ENCODE measurements around the gene NOL4L. TPM values are rescaled to one million over a fixed set of nuclear protein-coding genes. Genes with fewer than 3 reads are reported as not detected.

NOL4L gene
- total and polyA plus RNA-seq, 2 donors (not counting 3 experiments of a cell fraction or from before 2014, with no cell fraction given): 55.2 to 79.6 TPM

- POLR2A ChIA-PET: no interaction called here
- H3K4me3 ChIP-seq (replicated peaks in 1 of 3; ENCODE audit: insufficient read depth in 1 of 3, low read depth in 1 of 3, low read length in 3 of 3): no peak overlapping the region
- CTCF ChIA-PET: no interaction called here
- H3K4me2 ChIP-seq (ENCODE audit: insufficient read depth, low read length): no peak overlapping the region
- H3K79me2 ChIP-seq (ENCODE audit: control insufficient read depth, insufficient read depth, low read length): peaks cover 3% of the 10 kb centered on the region
- no peak overlapping the region for H2AFZ ChIP-seq (ENCODE audit: low read depth, low read length)
- dilution Hi-C loops (cut with MboI; ENCODE audit: extremely low pct_ligation_motif_present, low sequenced_read_pairs) (no loop called here), intact Hi-C loops (cut with micrococcal nuclease) (loop anchor here (5.0 to 10.0 kb wide), 2 partner anchors 108 to 276 kb away; no protein-coding TSS in a partner anchor)
- no peak for DNase-seq (ENCODE audit: low read depth, low spot score)
- TF ChIP-seq MYC (IDR thresholded peaks at IDR 0.05; ENCODE audit: low read depth, low read length) (no peak), POLR2AphosphoS5 (IDR thresholded peaks at IDR 0.05; ENCODE audit: insufficient read depth, low read depth, low read length) (peak; percentile 17), GATA2 (IDR thresholded peaks at IDR 0.05; ENCODE audit: insufficient read depth, insufficient read length, low read depth, low read length) (no peak), FOS (IDR thresholded peaks at IDR 0.05; ENCODE audit: borderline replicate concordance, insufficient read depth, low read length) (no peak), POLR2A (IDR thresholded peaks at IDR 0.05; ENCODE audit: low read depth, low read length) (no peak)
- peaks cover 19 to 45% of the 10 kb centered on the region in 2 experiments for H3K36me3 ChIP-seq (ENCODE audit: control insufficient read depth in 2 of 2, extremely low read depth in 1 of 2, insufficient read depth in 2 of 2, low read length in 2 of 2)
- peaks cover 3% of the 10 kb centered on the region for H3K4me1 ChIP-seq (ENCODE audit: control insufficient read depth, extremely low read depth, insufficient read depth, low read length)
- no peak overlapping the region for H3K27ac ChIP-seq (ENCODE audit: insufficient read depth, low read depth, low read length)
- FAIRE-seq: no peak
- no peaks in the 10 kb centered on the region for H3K9me1 ChIP-seq (replicated peaks; ENCODE audit: control insufficient read depth, extremely low read depth, insufficient read depth, low read length)
- no peaks in the 10 kb centered on the region for H4K20me1 ChIP-seq (replicated peaks; ENCODE audit: control insufficient read depth, extremely low read depth, insufficient read depth, low read length)
- BruUV-seq (replicated peaks): no TSS peak
- H3K9ac ChIP-seq (replicated peaks; ENCODE audit: extremely low read depth, insufficient read depth, low read length): no peak overlapping the region
- H3K27me3 ChIP-seq (ENCODE audit: control insufficient read depth in 2 of 2, insufficient read depth in 2 of 2, low read length in 2 of 2): no peaks in the 10 kb centered on the region
- no peaks in the 10 kb centered on the region for H3K9me3 ChIP-seq (replicated peaks; ENCODE audit: control insufficient read depth, insufficient read depth, low read length)
These were observed 144.4 kb downstream of the NOL4L start for GRCh38 chr20:32440758-32441078.

GRCh38 chr20:32440069-32440757 lies 144.9 kb downstream of the NOL4L start:
- no TSS peak for BruUV-seq (replicated peaks)
- H4K20me1 ChIP-seq (replicated peaks; ENCODE audit: control insufficient read depth, extremely low read depth, insufficient read depth, low read length): no peaks in the 10 kb centered on the region
- intact Hi-C loops (cut with micrococcal nuclease) (loop anchor here (5.0 to 10.0 kb wide), 2 partner anchors 108 to 275 kb away; no protein-coding TSS in a partner anchor), dilution Hi-C loops (cut with MboI; ENCODE audit: extremely low pct_ligation_motif_present, low sequenced_read_pairs) (no loop called here)
- H3K4me1 ChIP-seq (ENCODE audit: control insufficient read depth, extremely low read depth, insufficient read depth, low read length): peaks cover 3% of the 10 kb centered on the region
- H3K36me3 ChIP-seq (ENCODE audit: control insufficient read depth in 2 of 2, extremely low read depth in 1 of 2, insufficient read depth in 2 of 2, low read length in 2 of 2): peaks cover 23 to 48% of the 10 kb centered on the region in 2 experiments
- peaks cover 6% of the 10 kb centered on the region for H3K79me2 ChIP-seq (ENCODE audit: control insufficient read depth, insufficient read depth, low read length)
- no peak overlapping the region for H3K4me3 ChIP-seq (replicated peaks in 1 of 3; ENCODE audit: insufficient read depth in 1 of 3, low read depth in 1 of 3, low read length in 3 of 3)
- no peaks in the 10 kb centered on the region for H3K9me3 ChIP-seq (replicated peaks; ENCODE audit: control insufficient read depth, insufficient read depth, low read length)
- no peak overlapping the region for H2AFZ ChIP-seq (ENCODE audit: low read depth, low read length)
- CTCF ChIA-PET: interaction anchor here (0.8 to 1.3 kb wide), 3 partner anchors 9 to 45 kb away, joined by 3 read pairs; no protein-coding TSS in a partner anchor
- POLR2A ChIA-PET: no interaction called here
- no peak overlapping the region for H3K9ac ChIP-seq (replicated peaks; ENCODE audit: extremely low read depth, insufficient read depth, low read length)
- DNase-seq (ENCODE audit: low read depth, low spot score) (no peak), FAIRE-seq (no peak)
- H3K27ac ChIP-seq (ENCODE audit: insufficient read depth, low read depth, low read length): no peak overlapping the region
- no peak overlapping the region for H3K4me2 ChIP-seq (ENCODE audit: insufficient read depth, low read length)
- TF ChIP-seq POLR2AphosphoS5 (IDR thresholded peaks at IDR 0.05; ENCODE audit: insufficient read depth, low read depth, low read length): peak; percentile 5
- no peak for TF ChIP-seq MYC (IDR thresholded peaks at IDR 0.05; ENCODE audit: low read depth, low read length)
- TF ChIP-seq FOS (IDR thresholded peaks at IDR 0.05; ENCODE audit: borderline replicate concordance, insufficient read depth, low read length): no peak
- no peaks in the 10 kb centered on the region for H3K27me3 ChIP-seq (ENCODE audit: control insufficient read depth in 2 of 2, insufficient read depth in 2 of 2, low read length in 2 of 2)
- H3K9me1 ChIP-seq (replicated peaks; ENCODE audit: control insufficient read depth, extremely low read depth, insufficient read depth, low read length): no peaks in the 10 kb centered on the region

All from endothelial cell of umbilical vein (primary cell).